Measurements from ENCODE around the gene HNRNPA2B1. TPM values are rescaled to one million over a fixed set of nuclear protein-coding genes. Genes with fewer than 3 reads are reported as not detected.

HNRNPA2B1 gene
- total RNA-seq, 1 experiment from 2014 or later, result 145 TPM

DNA sequence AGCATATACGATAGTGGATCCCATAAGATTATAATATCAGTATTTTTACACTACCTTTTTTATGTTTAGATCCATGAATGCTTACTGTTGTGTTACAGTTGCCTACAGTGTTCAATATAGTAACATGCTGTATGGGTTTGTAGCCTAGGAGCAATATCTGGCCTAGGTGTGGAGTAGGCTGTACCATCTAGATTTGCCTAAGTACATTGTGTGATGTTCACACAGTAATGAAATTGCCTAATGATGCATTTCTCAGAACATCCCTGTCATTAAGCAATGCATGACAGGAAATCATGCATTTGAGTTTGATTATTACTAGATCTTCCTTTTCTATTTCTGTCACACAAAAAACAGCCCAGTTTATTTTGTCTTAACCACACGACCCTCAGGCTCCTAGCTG, 15.5 kb upstream of the HNRNPA2B1 start:
- Histone ChIP-seq H4K20me1 (ENCODE audit: insufficient read depth, low read depth, low read length) (peaks cover 9% of the 10 kb centered on the region; the same call in 1 of the 2 replicates), H3K36me3 (ENCODE audit: insufficient read depth, low read length) (peaks cover 12% of the 10 kb centered on the region), H3K4me3 (ENCODE audit: low read length) (no peak overlapping the region), H3K27me3 (ENCODE audit: low read length) (no peaks in the 10 kb centered on the region), H3K4me2 (ENCODE audit: low read depth, low read length, poor library complexity, severe bottlenecking) (no peak overlapping the region), H3K79me2 (ENCODE audit: low read length) (no peaks in the 10 kb centered on the region), H3K4me1 (ENCODE audit: low read length) (no peaks in the 10 kb centered on the region), H3K9me3 (ENCODE audit: low read length) (no peaks in the 10 kb centered on the region), H3K27ac (ENCODE audit: low read length) (no peak overlapping the region), H3K9ac (ENCODE audit: low read length) (no peak overlapping the region), H3K9me2 (replicated peaks; ENCODE audit: insufficient read depth, low read length) (no peaks in the 10 kb centered on the region), H2AFZ (ENCODE audit: low read length) (no peak overlapping the region)
- DNase-seq, result no peak

DNA sequence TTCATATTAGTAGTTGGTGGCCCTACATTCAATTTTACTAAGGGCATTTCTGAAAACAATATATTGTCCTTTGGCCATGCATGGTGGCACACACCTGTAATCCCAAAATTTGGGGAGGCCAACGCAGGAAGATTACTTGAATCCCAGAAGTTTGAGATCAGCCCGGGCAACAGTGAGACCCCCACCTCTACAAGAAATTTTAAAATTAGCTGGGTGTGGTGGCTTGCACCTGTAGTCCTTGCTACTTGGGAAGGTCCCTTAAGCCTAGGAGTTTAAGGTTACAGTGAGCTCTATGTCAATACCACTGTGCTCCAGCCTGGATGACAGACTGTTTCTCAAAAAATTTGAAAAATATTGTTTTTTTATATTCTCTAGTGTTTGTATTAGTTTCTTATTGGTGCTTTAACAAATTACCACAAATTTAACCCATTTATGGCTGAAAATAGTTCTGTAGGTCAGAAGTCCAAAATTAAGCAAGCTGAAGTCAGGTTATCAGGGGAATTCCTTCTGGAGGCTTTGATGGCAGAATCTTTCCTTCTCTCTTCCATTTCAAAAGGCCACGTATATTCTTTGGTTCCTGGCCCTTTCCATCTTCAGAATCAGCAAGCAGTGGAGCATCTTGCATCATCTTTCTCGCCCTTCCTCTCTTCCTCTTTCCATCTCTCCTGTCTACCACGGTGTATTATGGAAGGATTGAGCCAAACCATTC, 13.4 kb upstream of the HNRNPA2B1 start:
- Histone ChIP-seq H3K9me2 (replicated peaks; ENCODE audit: insufficient read depth, low read length) (no peaks in the 10 kb centered on the region), H3K9me3 (ENCODE audit: low read length) (no peaks in the 10 kb centered on the region), H3K36me3 (ENCODE audit: insufficient read depth, low read length) (peaks cover 31% of the 10 kb centered on the region), H3K79me2 (ENCODE audit: low read length) (no peaks in the 10 kb centered on the region), H3K9ac (ENCODE audit: low read length) (no peak overlapping the region), H2AFZ (ENCODE audit: low read length) (no peak overlapping the region), H3K27me3 (ENCODE audit: low read length) (no peaks in the 10 kb centered on the region), H3K4me2 (ENCODE audit: low read depth, low read length, poor library complexity, severe bottlenecking) (no peak overlapping the region), H4K20me1 (ENCODE audit: insufficient read depth, low read depth, low read length) (peaks cover 18% of the 10 kb centered on the region), H3K4me3 (ENCODE audit: low read length) (no peak overlapping the region), H3K27ac (ENCODE audit: low read length) (no peak overlapping the region; the same call in 1 of the 2 replicates), H3K4me1 (ENCODE audit: low read length) (no peaks in the 10 kb centered on the region)
- no peak for DNase-seq

DNA sequence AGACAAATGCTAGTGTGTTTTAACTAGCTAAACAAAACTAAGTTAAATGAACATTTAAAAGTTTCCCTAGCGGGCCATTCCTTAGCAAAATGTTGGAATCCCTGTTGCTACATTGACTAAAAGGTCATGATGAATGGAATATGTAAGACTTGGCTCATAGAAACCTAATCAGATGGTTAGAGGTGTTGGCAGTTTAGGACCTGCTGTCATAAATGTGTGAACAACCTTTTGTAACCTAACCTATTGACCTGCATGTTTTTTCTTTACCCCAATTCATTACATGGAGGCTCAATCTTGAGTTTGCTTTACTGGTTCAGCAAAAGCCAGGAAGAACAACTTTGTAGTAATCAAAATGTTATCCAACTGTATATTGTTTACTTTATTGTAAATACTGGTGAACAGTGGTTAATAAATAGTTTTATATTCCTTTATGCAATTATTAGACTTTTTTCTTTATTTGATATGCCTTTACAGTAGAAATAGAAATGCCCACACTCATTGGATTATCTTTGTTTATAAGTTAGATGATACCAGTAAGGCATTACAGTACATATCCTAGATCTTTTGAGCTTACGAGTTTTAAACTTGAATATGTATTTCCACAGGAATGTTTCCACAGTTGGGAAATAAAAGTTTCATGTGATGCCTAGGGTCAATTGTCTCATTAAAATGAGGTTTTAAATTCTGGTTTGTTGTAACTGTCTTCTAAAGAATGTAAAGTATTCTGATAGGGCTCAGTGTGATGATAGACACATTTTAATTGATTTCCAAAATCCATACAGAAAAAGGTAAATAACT, 12.6 kb upstream of the HNRNPA2B1 start:
- Histone ChIP-seq H3K9me3 (ENCODE audit: low read length) (no peaks in the 10 kb centered on the region), H3K9ac (ENCODE audit: low read length) (no peak overlapping the region), H2AFZ (ENCODE audit: low read length) (no peak overlapping the region), H3K4me1 (ENCODE audit: low read length) (no peaks in the 10 kb centered on the region), H3K4me2 (ENCODE audit: low read depth, low read length, poor library complexity, severe bottlenecking) (no peak overlapping the region), H3K36me3 (ENCODE audit: insufficient read depth, low read length) (peaks cover 33% of the 10 kb centered on the region), H3K27me3 (ENCODE audit: low read length) (no peaks in the 10 kb centered on the region), H3K27ac (ENCODE audit: low read length) (no peak overlapping the region), H4K20me1 (ENCODE audit: insufficient read depth, low read depth, low read length) (peaks cover 18% of the 10 kb centered on the region), H3K79me2 (ENCODE audit: low read length) (no peaks in the 10 kb centered on the region), H3K4me3 (ENCODE audit: low read length) (no peak overlapping the region), H3K9me2 (replicated peaks; ENCODE audit: insufficient read depth, low read length) (no peaks in the 10 kb centered on the region)
- peak; percentile 44 for DNase-seq

DNA sequence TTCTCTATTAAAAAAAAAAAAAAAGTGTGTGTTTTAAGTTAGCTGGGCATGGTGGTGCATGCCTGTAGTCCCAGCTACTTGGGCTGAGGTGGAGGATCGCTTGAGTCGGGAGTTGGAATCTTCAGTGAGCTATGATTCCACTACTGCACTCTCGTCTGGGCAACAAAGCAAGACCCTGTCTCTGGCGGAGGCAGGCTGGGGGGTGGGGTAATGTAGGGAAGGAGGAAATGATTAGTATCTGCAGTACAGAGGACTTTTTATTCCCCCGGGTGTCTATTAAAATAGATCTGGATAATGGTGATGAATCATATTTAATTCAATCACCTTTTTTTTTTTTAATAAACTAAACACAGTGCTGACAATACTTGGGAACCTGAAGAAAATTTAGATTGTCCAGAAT, 7.5 kb upstream of the HNRNPA2B1 start:
- Histone ChIP-seq H3K9me2 (replicated peaks; ENCODE audit: insufficient read depth, low read length) (no peaks in the 10 kb centered on the region), H3K9ac (ENCODE audit: low read length) (no peak overlapping the region), H3K27ac (ENCODE audit: low read length) (no peak overlapping the region), H3K4me3 (ENCODE audit: low read length) (no peak overlapping the region), H3K4me1 (ENCODE audit: low read length) (peaks cover 33% of the 10 kb centered on the region), H3K27me3 (ENCODE audit: low read length) (no peaks in the 10 kb centered on the region), H4K20me1 (ENCODE audit: insufficient read depth, low read depth, low read length) (peaks cover 45% of the 10 kb centered on the region), H3K79me2 (ENCODE audit: low read length) (peaks cover 42% of the 10 kb centered on the region), H2AFZ (ENCODE audit: low read length) (no peak overlapping the region), H3K4me2 (ENCODE audit: low read depth, low read length, poor library complexity, severe bottlenecking) (no peak overlapping the region), H3K36me3 (ENCODE audit: insufficient read depth, low read length) (peaks cover 76% of the 10 kb centered on the region), H3K9me3 (ENCODE audit: low read length) (no peaks in the 10 kb centered on the region)
- DNase-seq, result no peak

DNA sequence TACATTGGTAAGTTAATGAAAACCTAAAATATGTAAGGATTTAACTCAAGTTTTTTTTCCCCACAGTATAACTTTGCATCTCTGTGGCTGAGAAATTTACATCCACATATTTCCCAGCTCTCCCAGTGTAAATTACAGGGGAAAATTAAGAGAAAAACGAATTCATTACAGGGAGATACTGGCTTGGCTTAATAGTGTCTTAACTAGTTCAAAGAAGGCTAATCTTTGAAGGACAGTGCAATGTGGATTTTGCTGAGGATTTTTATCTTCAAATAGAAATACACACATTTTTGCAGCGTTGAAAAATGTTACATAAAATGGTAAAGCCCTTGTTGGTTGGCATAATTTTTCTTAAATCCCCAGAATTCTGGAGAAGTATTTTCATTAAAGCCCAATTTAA, 2.5 kb upstream of the HNRNPA2B1 start:
- Histone ChIP-seq H3K9me3 (ENCODE audit: low read length) (no peaks in the 10 kb centered on the region), H3K4me2 (ENCODE audit: low read depth, low read length, poor library complexity, severe bottlenecking) (peak overlapping the region; percentile 73), H3K79me2 (ENCODE audit: low read length) (peaks cover 82% of the 10 kb centered on the region), H3K9ac (ENCODE audit: low read length) (peak overlapping the region; percentile 98), H3K4me1 (ENCODE audit: low read length) (peaks cover 49% of the 10 kb centered on the region), H4K20me1 (ENCODE audit: insufficient read depth, low read depth, low read length) (peaks cover 61% of the 10 kb centered on the region), H3K27ac (ENCODE audit: low read length) (peak overlapping the region; percentile 95), H3K36me3 (ENCODE audit: insufficient read depth, low read length) (peaks cover 61% of the 10 kb centered on the region), H2AFZ (ENCODE audit: low read length) (no peak overlapping the region), H3K9me2 (replicated peaks; ENCODE audit: insufficient read depth, low read length) (no peaks in the 10 kb centered on the region), H3K27me3 (ENCODE audit: low read length) (no peaks in the 10 kb centered on the region), H3K4me3 (ENCODE audit: low read length) (peak overlapping the region; percentile 90)
- no peak for DNase-seq

DNA sequence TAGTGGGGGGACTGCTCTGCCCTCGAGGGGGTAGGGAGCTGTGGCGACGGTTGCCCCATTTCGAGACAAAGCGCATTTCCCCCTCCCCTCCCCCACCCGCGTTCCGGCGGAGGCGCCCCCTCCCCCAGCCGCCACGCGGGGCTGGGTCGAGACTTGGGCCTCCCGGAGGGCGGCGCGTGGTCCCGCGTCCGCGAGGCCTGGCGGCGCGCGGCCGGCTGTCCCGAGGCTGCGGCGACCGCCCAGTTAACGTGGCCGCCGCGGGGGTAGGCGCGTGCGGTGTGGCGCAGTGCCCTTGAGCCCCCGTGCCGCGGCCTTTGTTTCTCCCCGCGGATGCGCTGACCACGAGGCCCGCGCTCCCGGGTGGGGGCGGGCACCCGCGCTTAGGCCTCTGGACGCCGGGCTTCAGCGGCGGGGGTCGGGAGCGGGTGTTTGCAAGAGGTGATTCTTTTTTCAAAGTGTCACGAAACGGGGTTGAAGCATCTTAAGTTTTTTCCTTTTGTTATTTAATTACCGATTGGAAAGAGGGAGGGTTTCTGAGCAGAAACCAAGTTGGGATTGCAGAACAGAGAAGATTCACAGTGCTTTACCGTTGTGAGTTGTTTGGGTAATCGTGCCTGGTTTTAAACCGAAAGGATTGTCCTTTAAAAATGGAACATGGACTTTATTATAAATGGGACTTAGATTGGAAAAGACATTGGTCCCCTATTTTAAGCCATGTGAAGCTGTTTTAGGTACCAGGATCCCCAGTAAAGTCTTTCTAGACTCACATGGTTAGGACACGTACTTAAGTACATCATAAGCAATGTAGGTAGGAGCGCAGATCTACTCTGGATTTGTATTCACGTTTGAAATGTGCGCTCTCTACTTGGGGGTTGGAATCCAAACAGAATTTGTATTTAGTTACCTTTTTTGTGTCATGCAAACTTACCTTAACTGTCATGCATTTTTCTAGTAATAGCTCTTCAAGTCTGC, 1.8 kb upstream of the HNRNPA2B1 start:
- Histone ChIP-seq H2AFZ (ENCODE audit: low read length) (no peak overlapping the region), H3K9me2 (replicated peaks; ENCODE audit: insufficient read depth, low read length) (no peaks in the 10 kb centered on the region), H3K4me2 (ENCODE audit: low read depth, low read length, poor library complexity, severe bottlenecking) (peak overlapping the region; percentile 73), H3K27ac (ENCODE audit: low read length) (peak overlapping the region; percentile 95), H3K9me3 (ENCODE audit: low read length) (no peaks in the 10 kb centered on the region), H3K9ac (ENCODE audit: low read length) (peak overlapping the region; percentile 98), H4K20me1 (ENCODE audit: insufficient read depth, low read depth, low read length) (peaks cover 66% of the 10 kb centered on the region), H3K36me3 (ENCODE audit: insufficient read depth, low read length) (peaks cover 60% of the 10 kb centered on the region), H3K4me1 (ENCODE audit: low read length) (peaks cover 56% of the 10 kb centered on the region), H3K4me3 (ENCODE audit: low read length) (peak overlapping the region; percentile 90), H3K27me3 (ENCODE audit: low read length) (no peaks in the 10 kb centered on the region), H3K79me2 (ENCODE audit: low read length) (peaks cover 88% of the 10 kb centered on the region)
- DNase-seq, result peak; percentile 78

DNA sequence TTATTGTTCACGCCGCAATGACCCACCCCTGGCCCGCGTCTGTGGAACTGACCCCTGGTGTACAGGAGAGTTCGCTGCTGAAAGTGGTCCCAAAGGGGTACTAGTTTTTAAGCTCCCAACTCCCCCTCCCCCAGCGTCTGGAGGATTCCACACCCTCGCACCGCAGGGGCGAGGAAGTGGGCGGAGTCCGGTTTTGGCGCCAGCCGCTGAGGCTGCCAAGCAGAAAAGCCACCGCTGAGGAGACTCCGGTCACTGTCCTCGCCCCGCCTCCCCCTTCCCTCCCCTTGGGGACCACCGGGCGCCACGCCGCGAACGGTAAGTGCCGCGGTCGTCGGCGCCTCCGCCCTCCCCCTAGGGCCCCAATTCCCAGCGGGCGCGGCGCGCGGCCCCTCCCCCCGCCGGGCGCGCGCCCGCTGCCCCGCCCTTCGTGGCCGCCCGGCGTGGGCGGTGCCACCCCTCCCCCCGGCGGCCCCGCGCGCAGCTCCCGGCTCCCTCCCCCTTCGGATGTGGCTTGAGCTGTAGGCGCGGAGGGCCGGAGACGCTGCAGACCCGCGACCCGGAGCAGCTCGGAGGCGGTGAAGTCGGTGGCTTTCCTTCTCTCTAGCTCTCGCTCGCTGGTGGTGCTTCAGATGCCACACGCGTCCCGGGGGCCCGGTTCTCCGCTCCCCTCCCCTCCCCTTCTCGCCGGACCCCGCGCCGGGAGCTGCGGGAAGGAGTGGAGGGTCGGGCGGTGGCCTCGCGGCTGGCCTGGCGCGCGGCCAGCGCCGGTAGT, 887 bp upstream of the HNRNPA2B1 start, which contains the start of gene CBX3:
TSS of gene CBX3 (plus strand) at position 499 of the 772 bp plus-strand sequence. CDS start 1,254 bp downstream, outside the sequence.
- Histone ChIP-seq H3K9ac (ENCODE audit: low read length) (peak within 1 kb of the TSS; percentile 99), H3K79me2 (ENCODE audit: low read length) (peaks cover 89% of the 10 kb centered on the region), H4K20me1 (ENCODE audit: insufficient read depth, low read depth, low read length) (peaks cover 69% of the 10 kb centered on the region), H3K9me3 (ENCODE audit: low read length) (no peaks in the 10 kb centered on the region), H3K9me2 (replicated peaks; ENCODE audit: insufficient read depth, low read length) (no peaks in the 10 kb centered on the region), H3K4me3 (ENCODE audit: low read length) (peak within 1 kb of the TSS; percentile 95), H3K4me1 (ENCODE audit: low read length) (peaks cover 64% of the 10 kb centered on the region), H3K27ac (ENCODE audit: low read length) (peak within 1 kb of the TSS; percentile 95), H3K36me3 (ENCODE audit: insufficient read depth, low read length) (peaks cover 60% of the 10 kb centered on the region), H3K27me3 (ENCODE audit: low read length) (no peaks in the 10 kb centered on the region), H3K4me2 (ENCODE audit: low read depth, low read length, poor library complexity, severe bottlenecking) (peak within 1 kb of the TSS; percentile 88), H2AFZ (ENCODE audit: low read length) (peak within 1 kb of the TSS; percentile 52; the same call in 1 of the 2 replicates)
- DNase-seq, result no peak
